Liver (tissue), 9 donors: Measurements from ENCODE around the gene PLA2G4E. TPM values are rescaled to one million over a fixed set of nuclear protein-coding genes. Genes with fewer than 3 reads are reported as not detected.

Source experiments
- DNase-seq: peaks from one replicate; pipeline ENCODE4 v3.0.0-alpha.2; 2017; ENCODE audit warnings: low spot score
- H3K27ac ChIP-seq, 2 donors: one replicate each; pipeline ENCODE4 v1.7.0; 2013; ENCODE audit warnings: inconsistent platforms in 2 of 2, low read length in 2 of 2, control low read depth in 1 of 2, low read depth in 1 of 2, mild to moderate bottlenecking in 1 of 2
- H3K27me3 ChIP-seq, 4 donors: one replicate each; pipeline versions ENCODE4 v1.6.1 to v1.7.0; 2013; ENCODE audit warnings: low read length in 3 of 4, inconsistent platforms in 1 of 4, mild to moderate bottlenecking in 1 of 4, moderate library complexity in 1 of 4; ENCODE audit not compliant: control insufficient read depth in 4 of 4, insufficient read depth in 4 of 4
- H3K36me3 ChIP-seq, 4 donors: one replicate each; pipeline versions ENCODE4 v1.6.1 to v1.7.0; 2013; ENCODE audit warnings: low read length in 3 of 4, mild to moderate bottlenecking in 3 of 4, low read depth in 1 of 4, moderate library complexity in 1 of 4; ENCODE audit not compliant: control insufficient read depth in 4 of 4, insufficient read depth in 3 of 4
- H3K4me1 ChIP-seq, 4 donors: one replicate each; pipeline versions ENCODE4 v1.6.1 to v1.7.0; 2013; ENCODE audit warnings: low read length in 3 of 4, mild to moderate bottlenecking in 3 of 4, moderate library complexity in 1 of 4; ENCODE audit not compliant: control insufficient read depth in 4 of 4, insufficient read depth in 4 of 4
- H3K4me3 ChIP-seq, 3 donors: one replicate each; pipeline versions ENCODE4 v1.6.1 to v1.7.0; 2013; ENCODE audit warnings: low read length in 3 of 3, control low read depth in 1 of 3, low read depth in 1 of 3, mild to moderate bottlenecking in 1 of 3
- H3K9ac ChIP-seq, 2 donors: one replicate each; pipeline ENCODE4 v1.7.0; 2013; ENCODE audit warnings: low read length in 2 of 2, mild to moderate bottlenecking in 2 of 2, moderate library complexity in 2 of 2, control low read depth in 1 of 2, low read depth in 1 of 2
- H3K9me3 ChIP-seq, 4 donors: one replicate each; pipeline versions ENCODE4 v1.6.1 to v1.7.0; 2013; ENCODE audit warnings: low read length in 3 of 4; ENCODE audit not compliant: control insufficient read depth in 4 of 4
- EGR1 ChIP-seq, 2 donors: IDR thresholded peaks; 2 replicates each; pipeline ENCODE4 v1.6.1; 2016 to 2018; ENCODE audit warnings: antibody characterized with exemption in 2 of 2, low read depth in 2 of 2
- FOXA1 ChIP-seq: IDR thresholded peaks from 2 replicates; pipeline ENCODE4 v1.6.1; 2016; ENCODE audit warnings: antibody characterized with exemption
- FOXA2 ChIP-seq: IDR thresholded peaks from 2 replicates; pipeline ENCODE4 v1.6.1; 2016; ENCODE audit warnings: antibody characterized with exemption
- GABPA ChIP-seq, 2 donors: IDR thresholded peaks in 1 of 2; conservative IDR thresholded peaks in 1 of 2; 2 replicates each; pipeline ENCODE4 v1.6.1; 2016; ENCODE audit warnings: antibody characterized with exemption in 2 of 2, mild to moderate bottlenecking in 1 of 2, moderate library complexity in 1 of 2
- HNF4A ChIP-seq, 2 donors: conservative IDR thresholded peaks; 2 replicates each; pipeline ENCODE4 v1.6.1; 2016; ENCODE audit warnings: antibody characterized with exemption in 2 of 2, mild to moderate bottlenecking in 2 of 2
- HNF4G ChIP-seq: IDR thresholded peaks from 2 replicates; pipeline ENCODE4 v1.6.1; 2016; ENCODE audit warnings: antibody characterized with exemption
- JUND ChIP-seq, 2 donors: IDR thresholded peaks; 2 replicates each; pipeline ENCODE4 v1.6.1; 2016; ENCODE audit warnings: antibody characterized with exemption in 2 of 2
- NR2F2 ChIP-seq: IDR thresholded peaks from 2 replicates; pipeline ENCODE4 v1.6.1; 2016; ENCODE audit warnings: antibody characterized with exemption
- RAD21 ChIP-seq, 2 donors: IDR thresholded peaks; 2 replicates each; pipeline ENCODE4 v1.6.1; 2016; ENCODE audit warnings: antibody characterized with exemption in 2 of 2, mild to moderate bottlenecking in 2 of 2
- RXRA ChIP-seq, 2 donors: IDR thresholded peaks; 2 replicates each; pipeline ENCODE4 v1.6.1; 2017 to 2018; ENCODE audit warnings: antibody characterized with exemption in 2 of 2, mild to moderate bottlenecking in 1 of 2
- SP1 ChIP-seq: IDR thresholded peaks from 2 replicates; pipeline ENCODE4 v1.6.1; 2018; ENCODE audit warnings: antibody characterized with exemption, mild to moderate bottlenecking
- TAF1 ChIP-seq: conservative IDR thresholded peaks from 2 replicates; pipeline ENCODE4 v1.6.1; 2016; ENCODE audit warnings: antibody characterized with exemption, mild to moderate bottlenecking
- YY1 ChIP-seq: IDR thresholded peaks from 2 replicates; pipeline ENCODE4 v1.6.1; 2016; ENCODE audit warnings: antibody characterized with exemption, mild to moderate bottlenecking
- WGBS: extraction: QIAGEN DNeasy Blood & Tissue Kit; methylation state at CpG from one replicate; pipeline ENCODE4 v1.1.7; 2013; 5-methylcytosine and 5-hydroxymethylcytosine counted together
- polyA plus RNA-seq, 2 donors: library from polyadenylated mRNA; stranded (reverse) in 1 of 2; unstranded in 1 of 2; fragments of 200-250 nt in 1 of 2; fragments of >200 nt in 1 of 2; fragmentation: Nextera tagmentation in 1 of 2; extraction: Ambion mirVana in 1 of 2; gene quantifications; one replicate each; pipeline versions ENCODE4 v1.2.1 to v1.2.3, GENCODE V29; 2013 to 2015
- total RNA-seq, 2 donors: library from RNA; depleted of rRNA; stranded (reverse); fragments of >200 nt; gene quantifications; one replicate each; pipeline ENCODE4 v1.2.3, GENCODE V29; 2014
- TF ChIP-seq, protein P1 (sequence below): IDR thresholded peaks from 2 replicates; pipeline ENCODE4 v1.6.1; 2016; ENCODE audit warnings: antibody characterized with exemption
- TF ChIP-seq, protein P2 (sequence below): IDR thresholded peaks from 2 replicates; pipeline ENCODE4 v1.6.1; 2016; ENCODE audit warnings: antibody characterized with exemption
- TF ChIP-seq, protein P3 (sequence below): fragments of 150-350 bp; IDR thresholded peaks from 2 replicates; pipeline ENCODE4 v1.5.1; 2017; ENCODE audit warnings: improper control_type of control experiment, low read depth, low read length; ENCODE audit not compliant: missing input control
- TF ChIP-seq, protein P4 (sequence below): IDR thresholded peaks from 2 replicates; pipeline ENCODE4 v1.6.1; 2016; ENCODE audit warnings: antibody characterized with exemption, mild to moderate bottlenecking
- donor health status: healthy.
- donor health status: healthy.
- donor health status: healthy.
- donor health status: healthy.
- donor health status: healthy.

The PLA2G4E gene
- total and polyA plus RNA-seq, 4 donors = not detected

GRCh38 chr15:42046597-42046996 lies 25.8 kb upstream of the PLA2G4E start:
- DNase-seq = no peak
- 84% methylated on average over 2 of the region's 2 CpGs for WGBS
- Histone ChIP-seq H3K9ac (no peak overlapping the region), H3K4me3 (no peak overlapping the region), H3K36me3 (no peaks in the 10 kb centered on the region), H3K27me3 (no peaks in the 10 kb centered on the region), H3K27ac (no peak overlapping the region), H3K4me1 (no peaks in the 10 kb centered on the region), H3K9me3 (no peaks in the 10 kb centered on the region)
- TF ChIP-seq TAF1 (no peak), FOXA2 (no peak), SP1 (no peak), HNF4G (no peak), GABPA (IDR thresholded peaks at IDR 0.05 in 1 of 2, conservative IDR thresholded peaks at IDR 0.05 in 1 of 2) (no peak), RXRA (IDR thresholded peaks at IDR 0.05) (no peak)
- TF ChIP-seq, protein P1, sequence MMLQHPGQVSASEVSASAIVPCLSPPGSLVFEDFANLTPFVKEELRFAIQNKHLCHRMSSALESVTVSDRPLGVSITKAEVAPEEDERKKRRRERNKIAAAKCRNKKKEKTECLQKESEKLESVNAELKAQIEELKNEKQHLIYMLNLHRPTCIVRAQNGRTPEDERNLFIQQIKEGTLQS = no peak
- TF ChIP-seq, protein P2, sequence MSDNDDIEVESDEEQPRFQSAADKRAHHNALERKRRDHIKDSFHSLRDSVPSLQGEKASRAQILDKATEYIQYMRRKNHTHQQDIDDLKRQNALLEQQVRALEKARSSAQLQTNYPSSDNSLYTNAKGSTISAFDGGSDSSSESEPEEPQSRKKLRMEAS = no peak

GRCh38 chr15:42045211-42045615 lies 24.4 kb upstream of the PLA2G4E start:
- TF ChIP-seq RAD21 (IDR thresholded peaks at IDR 0.05) (no peak), HNF4A (conservative IDR thresholded peaks at IDR 0.05) (no peak), NR2F2 (no peak), YY1 (no peak), FOXA2 (no peak), RXRA (IDR thresholded peaks at IDR 0.05) (no peak), TAF1 (no peak), EGR1 (IDR thresholded peaks at IDR 0.05; ENCODE audit: low read depth in 2 of 2) (no peak), FOXA1 (no peak), SP1 (no peak)
- TF ChIP-seq, protein P1 = no peak
- Histone ChIP-seq H3K36me3 (no peaks in the 10 kb centered on the region), H3K27me3 (no peaks in the 10 kb centered on the region), H3K9ac (no peak overlapping the region), H3K9me3 (no peaks in the 10 kb centered on the region), H3K4me1 (no peaks in the 10 kb centered on the region), H3K4me3 (no peak overlapping the region), H3K27ac (no peak overlapping the region)
- no peak for DNase-seq
- WGBS = 59% methylated on average over 8 of the region's 8 CpGs

DNA sequence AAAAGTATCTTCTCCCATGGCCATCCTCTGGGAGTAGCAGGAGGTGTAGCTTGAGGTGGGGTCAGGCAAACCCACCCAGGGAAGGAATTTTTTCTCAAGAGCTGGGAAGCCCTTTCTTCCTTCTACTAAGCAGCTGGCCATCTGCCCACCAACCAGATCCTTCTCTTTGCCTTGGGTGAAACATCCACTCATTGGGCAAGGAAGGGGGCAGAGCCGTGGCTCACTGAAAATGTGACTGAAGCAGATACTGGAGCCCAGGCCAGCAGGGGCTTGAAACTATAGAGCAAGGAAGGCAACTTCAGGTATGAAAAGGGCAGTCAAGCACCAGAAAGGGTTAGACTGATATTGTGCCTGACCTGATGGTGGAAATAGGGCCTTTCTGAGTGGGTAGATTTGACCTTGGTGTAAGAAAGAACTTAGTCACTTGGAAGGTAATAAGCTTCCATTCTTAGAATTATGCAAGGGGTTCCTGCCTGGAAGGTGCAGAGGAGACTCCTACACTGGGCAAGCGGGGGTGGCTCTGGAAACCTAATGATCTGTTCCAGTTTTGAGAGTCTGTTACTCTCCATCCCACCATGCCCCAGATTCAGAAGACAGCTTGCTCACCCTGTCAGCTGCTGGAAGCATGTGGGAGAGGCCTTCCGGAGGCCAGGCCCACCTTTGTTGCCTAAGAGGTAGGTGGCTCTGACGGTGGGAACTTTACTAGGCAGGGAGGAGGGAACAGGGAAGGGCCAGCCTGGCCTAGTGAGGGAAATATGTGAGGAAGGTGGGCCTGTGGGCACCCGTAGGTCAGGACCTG lies 22.0 kb upstream of the PLA2G4E start:
- Histone ChIP-seq H3K27ac (no peak overlapping the region), H3K27me3 (no peaks in the 10 kb centered on the region), H3K4me1 (peaks cover 0 to under 1% (median 0%) of the 10 kb centered on the region in 4 donors), H3K4me3 (no peak overlapping the region), H3K36me3 (no peaks in the 10 kb centered on the region), H3K9ac (no peak overlapping the region), H3K9me3 (no peaks in the 10 kb centered on the region)
- 90% methylated on average over 5 of the region's 5 CpGs for WGBS
- no peak for DNase-seq
- TF ChIP-seq TAF1 (no peak), RXRA (IDR thresholded peaks at IDR 0.05) (no peak), JUND (IDR thresholded peaks at IDR 0.05) (no peak), SP1 (no peak), FOXA1 (no peak), GABPA (IDR thresholded peaks at IDR 0.05 in 1 of 2, conservative IDR thresholded peaks at IDR 0.05 in 1 of 2) (no peak), HNF4A (conservative IDR thresholded peaks at IDR 0.05) (no peak), RAD21 (IDR thresholded peaks at IDR 0.05) (no peak), NR2F2 (no peak), HNF4G (no peak), YY1 (no peak), FOXA2 (no peak), EGR1 (IDR thresholded peaks at IDR 0.05; ENCODE audit: low read depth in 2 of 2) (no peak)
- TF ChIP-seq, protein P3, sequence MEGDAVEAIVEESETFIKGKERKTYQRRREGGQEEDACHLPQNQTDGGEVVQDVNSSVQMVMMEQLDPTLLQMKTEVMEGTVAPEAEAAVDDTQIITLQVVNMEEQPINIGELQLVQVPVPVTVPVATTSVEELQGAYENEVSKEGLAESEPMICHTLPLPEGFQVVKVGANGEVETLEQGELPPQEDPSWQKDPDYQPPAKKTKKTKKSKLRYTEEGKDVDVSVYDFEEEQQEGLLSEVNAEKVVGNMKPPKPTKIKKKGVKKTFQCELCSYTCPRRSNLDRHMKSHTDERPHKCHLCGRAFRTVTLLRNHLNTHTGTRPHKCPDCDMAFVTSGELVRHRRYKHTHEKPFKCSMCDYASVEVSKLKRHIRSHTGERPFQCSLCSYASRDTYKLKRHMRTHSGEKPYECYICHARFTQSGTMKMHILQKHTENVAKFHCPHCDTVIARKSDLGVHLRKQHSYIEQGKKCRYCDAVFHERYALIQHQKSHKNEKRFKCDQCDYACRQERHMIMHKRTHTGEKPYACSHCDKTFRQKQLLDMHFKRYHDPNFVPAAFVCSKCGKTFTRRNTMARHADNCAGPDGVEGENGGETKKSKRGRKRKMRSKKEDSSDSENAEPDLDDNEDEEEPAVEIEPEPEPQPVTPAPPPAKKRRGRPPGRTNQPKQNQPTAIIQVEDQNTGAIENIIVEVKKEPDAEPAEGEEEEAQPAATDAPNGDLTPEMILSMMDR = no peak
- TF ChIP-seq, protein P1 = no peak
- TF ChIP-seq, protein P2 = no peak
- TF ChIP-seq, protein P4, sequence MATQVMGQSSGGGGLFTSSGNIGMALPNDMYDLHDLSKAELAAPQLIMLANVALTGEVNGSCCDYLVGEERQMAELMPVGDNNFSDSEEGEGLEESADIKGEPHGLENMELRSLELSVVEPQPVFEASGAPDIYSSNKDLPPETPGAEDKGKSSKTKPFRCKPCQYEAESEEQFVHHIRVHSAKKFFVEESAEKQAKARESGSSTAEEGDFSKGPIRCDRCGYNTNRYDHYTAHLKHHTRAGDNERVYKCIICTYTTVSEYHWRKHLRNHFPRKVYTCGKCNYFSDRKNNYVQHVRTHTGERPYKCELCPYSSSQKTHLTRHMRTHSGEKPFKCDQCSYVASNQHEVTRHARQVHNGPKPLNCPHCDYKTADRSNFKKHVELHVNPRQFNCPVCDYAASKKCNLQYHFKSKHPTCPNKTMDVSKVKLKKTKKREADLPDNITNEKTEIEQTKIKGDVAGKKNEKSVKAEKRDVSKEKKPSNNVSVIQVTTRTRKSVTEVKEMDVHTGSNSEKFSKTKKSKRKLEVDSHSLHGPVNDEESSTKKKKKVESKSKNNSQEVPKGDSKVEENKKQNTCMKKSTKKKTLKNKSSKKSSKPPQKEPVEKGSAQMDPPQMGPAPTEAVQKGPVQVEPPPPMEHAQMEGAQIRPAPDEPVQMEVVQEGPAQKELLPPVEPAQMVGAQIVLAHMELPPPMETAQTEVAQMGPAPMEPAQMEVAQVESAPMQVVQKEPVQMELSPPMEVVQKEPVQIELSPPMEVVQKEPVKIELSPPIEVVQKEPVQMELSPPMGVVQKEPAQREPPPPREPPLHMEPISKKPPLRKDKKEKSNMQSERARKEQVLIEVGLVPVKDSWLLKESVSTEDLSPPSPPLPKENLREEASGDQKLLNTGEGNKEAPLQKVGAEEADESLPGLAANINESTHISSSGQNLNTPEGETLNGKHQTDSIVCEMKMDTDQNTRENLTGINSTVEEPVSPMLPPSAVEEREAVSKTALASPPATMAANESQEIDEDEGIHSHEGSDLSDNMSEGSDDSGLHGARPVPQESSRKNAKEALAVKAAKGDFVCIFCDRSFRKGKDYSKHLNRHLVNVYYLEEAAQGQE = no peak
